Skeletal muscle satellite cell (primary cell): ENCODE measurements around the gene ZBTB32.

Experiments used
- H3K27me3 ChIP-seq: 2 replicates; pipeline ENCODE4 v1.7.0; 2013; ENCODE audit warnings: low read length; ENCODE audit not compliant: control insufficient read depth, insufficient read depth
- H3K36me3 ChIP-seq: 2 replicates; pipeline ENCODE4 v1.7.0; 2013; ENCODE audit warnings: mild to moderate bottlenecking, control low read depth, low read length; ENCODE audit not compliant: insufficient read depth
- H3K4me1 ChIP-seq: 2 replicates; pipeline ENCODE4 v1.7.0; 2013; ENCODE audit warnings: low read length; ENCODE audit not compliant: control insufficient read depth, insufficient read depth
- H3K4me2 ChIP-seq: 2 replicates; pipeline ENCODE4 v1.7.0; 2013; ENCODE audit warnings: mild to moderate bottlenecking, low read length
- H3K4me3 ChIP-seq: 2 replicates; pipeline ENCODE4 v1.7.0; 2013; ENCODE audit warnings: low read length
- H3K9ac ChIP-seq: 2 replicates; pipeline ENCODE4 v1.7.0; 2013; ENCODE audit warnings: mild to moderate bottlenecking, low read depth, low read length, moderate library complexity
- H3K9me3 ChIP-seq: replicated peaks from 2 replicates; pipeline ENCODE4 v1.7.0; 2013; ENCODE audit warnings: mild to moderate bottlenecking, control low read depth, low read length

The ZBTB32 gene

DNA sequence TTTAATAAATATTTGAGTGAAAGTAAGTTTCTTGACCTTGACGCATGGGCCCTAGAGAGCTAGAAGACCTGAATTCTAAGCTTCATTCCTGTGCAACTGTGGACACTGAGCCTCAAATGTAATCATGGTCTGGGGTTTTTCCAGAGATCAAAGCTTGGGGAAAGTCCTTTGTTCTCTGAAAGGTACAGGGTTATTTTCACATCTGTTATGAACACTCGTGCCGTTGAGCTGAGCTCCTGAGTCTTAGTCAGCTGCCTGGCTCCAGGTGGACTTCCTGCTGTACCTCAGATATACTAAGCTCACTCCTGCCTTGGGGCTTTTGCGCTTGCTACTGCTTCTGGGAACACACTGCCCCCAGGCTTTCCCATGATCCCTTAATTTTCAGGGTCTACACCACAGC lies 7.5 kb upstream of the ZBTB32 start:
- no peaks in the 10 kb centered on the region for H3K4me1 ChIP-seq
- H3K4me3 ChIP-seq: no peak overlapping the region
- no peak overlapping the region for H3K9ac ChIP-seq
- H3K27me3 ChIP-seq: peaks cover 2% of the 10 kb centered on the region
- H3K4me2 ChIP-seq: no peak overlapping the region
- no peaks in the 10 kb centered on the region for H3K36me3 ChIP-seq
- H3K9me3 ChIP-seq: no peaks in the 10 kb centered on the region

DNA sequence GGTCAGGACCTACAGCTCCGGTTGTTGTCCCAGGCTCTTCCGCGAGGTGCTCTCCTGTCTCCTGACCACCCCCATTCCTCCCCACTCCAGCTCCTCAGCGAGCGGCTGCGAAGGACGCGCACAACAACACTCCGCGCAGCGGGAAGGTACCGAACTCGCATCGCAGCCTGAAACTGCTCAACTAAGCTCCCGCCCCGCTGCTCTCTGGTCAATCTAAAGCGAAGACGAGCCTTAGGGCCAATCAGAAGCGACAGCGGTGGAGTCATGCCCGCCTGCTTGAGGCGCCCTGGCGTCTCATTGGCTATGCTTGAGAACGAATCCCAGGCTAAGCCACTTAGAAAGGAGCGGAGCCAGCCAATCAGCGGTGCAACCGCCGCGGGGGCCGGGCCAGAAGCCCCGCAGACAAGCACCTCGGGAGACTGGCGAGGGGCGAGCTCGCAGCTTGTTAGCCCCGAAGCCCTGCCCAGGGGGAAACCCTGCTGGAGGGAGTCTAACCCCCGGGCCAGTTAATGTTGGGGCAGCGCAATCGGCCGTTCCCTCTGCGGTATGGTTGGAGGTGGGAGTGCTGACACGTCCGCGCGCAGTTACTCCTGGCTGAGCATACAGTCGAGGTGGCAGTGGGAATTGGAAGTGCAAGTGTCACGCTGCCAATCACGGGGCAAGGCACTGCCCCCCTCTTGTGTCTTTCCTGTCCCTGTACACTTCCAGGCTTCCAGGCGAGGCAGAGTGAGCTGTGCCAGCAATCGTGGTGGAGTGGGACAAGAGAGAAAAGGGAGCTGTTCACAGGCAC lies 1.9 kb upstream of the ZBTB32 start:
- Histone ChIP-seq H3K4me3 (peak overlapping the region; percentile 73), H3K4me2 (peak overlapping the region; percentile 88), H3K4me1 (peaks cover 4% of the 10 kb centered on the region), H3K9me3 (no peaks in the 10 kb centered on the region), H3K36me3 (no peaks in the 10 kb centered on the region), H3K9ac (peak overlapping the region; percentile 12), H3K27me3 (no peaks in the 10 kb centered on the region)

DNA sequence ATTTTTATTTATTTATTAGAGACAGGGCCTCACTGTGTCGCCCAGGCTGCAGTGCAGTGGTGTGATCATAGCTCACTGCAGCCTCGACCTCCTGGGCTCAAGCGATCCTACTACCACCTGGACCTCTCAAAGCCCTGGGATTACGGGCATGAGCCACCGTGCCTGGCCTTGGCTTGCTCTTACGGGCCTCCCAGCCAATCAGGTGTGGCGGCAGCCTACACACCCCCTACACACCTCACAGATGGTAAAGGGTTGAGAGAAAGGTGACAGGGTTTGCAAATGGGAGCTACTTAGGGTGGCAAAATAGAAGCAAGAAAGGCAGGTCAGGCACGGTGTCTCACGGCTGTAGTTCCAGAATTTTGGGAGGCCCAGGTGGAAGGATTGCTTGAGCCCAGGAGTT lies 1.0 kb upstream of the ZBTB32 start:
- H3K27me3 ChIP-seq: peaks cover 4% of the 10 kb centered on the region
- H3K36me3 ChIP-seq: no peaks in the 10 kb centered on the region
- no peaks in the 10 kb centered on the region for H3K9me3 ChIP-seq
- no peak overlapping the region for H3K4me3 ChIP-seq
- H3K4me1 ChIP-seq: peaks cover 4% of the 10 kb centered on the region
- H3K9ac ChIP-seq: no peak overlapping the region
- H3K4me2 ChIP-seq: no peak overlapping the region

DNA sequence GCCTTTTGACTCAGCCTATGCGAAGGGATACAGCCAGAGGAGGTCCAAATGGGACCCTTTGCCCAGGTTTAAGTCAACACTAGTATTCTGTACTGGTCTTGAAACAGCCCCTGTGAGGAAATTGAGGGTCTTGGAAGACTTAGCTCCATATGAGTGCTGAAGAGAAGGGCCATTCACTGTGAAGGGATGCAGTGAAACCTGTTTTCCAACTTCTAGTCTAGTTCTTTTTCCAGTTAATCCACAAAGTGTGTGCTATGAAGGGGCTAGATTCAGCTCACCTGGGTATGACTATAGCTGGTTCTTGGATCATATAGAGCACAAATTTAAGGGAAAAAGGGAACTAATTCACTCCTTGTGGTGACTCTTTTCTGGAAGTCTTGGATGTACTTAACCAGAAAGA lies 4.0 kb downstream of the ZBTB32 start:
- Histone ChIP-seq H3K4me2 (no peak overlapping the region), H3K27me3 (peaks cover 7% of the 10 kb centered on the region), H3K4me3 (no peak overlapping the region), H3K9me3 (no peaks in the 10 kb centered on the region), H3K36me3 (no peaks in the 10 kb centered on the region), H3K9ac (no peak overlapping the region), H3K4me1 (no peaks in the 10 kb centered on the region)

DNA sequence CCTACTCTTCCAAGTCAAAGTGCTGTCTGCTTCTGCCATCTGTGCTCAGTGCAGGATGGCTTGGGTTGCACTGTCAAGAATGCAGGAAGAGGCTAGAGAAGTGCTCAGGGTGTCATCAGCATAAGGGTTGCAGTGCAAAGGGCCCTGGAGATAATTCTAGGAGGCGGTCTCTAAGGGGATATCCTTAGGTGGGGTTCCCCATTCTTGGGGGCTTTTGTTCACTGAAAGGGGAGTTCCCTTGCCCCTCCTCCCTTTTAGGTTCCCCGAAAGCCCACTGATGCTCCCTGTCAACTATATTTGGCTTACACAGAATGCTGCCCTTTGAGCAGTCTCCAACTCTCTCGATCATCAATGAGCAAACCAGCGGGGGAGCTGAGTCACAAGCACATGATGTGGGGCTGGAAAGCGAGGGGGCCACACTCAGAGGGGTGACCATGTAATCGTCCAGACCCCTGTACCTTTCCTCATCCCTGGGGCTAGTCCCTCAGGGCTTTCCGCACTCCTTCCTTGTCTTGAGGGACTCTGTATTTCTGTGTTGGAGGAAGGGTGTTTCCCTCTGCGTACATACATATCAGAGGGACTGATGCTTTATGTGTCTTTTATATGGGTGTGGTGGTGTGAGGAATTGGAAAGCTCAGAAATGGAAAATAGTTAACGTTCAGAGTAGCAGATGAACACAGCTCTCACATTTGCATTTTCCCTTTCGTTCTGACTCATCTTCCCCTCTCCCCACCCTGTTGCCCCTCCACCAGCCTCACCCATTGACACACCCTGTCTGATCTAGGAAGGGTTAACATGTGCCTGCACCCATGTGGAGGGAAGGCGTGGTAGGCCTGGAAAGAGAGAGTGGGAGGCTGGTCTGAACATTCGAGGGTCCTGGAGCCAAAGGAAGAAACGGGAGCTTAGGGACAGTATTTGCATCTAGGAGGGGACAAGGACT lies 6.7 kb downstream of the ZBTB32 start:
- peaks cover 7% of the 10 kb centered on the region for H3K27me3 ChIP-seq
- H3K4me2 ChIP-seq: no peak overlapping the region
- no peak overlapping the region for H3K4me3 ChIP-seq
- no peaks in the 10 kb centered on the region for H3K36me3 ChIP-seq
- peaks cover 7% of the 10 kb centered on the region for H3K4me1 ChIP-seq
- no peak overlapping the region for H3K9ac ChIP-seq
- H3K9me3 ChIP-seq: no peaks in the 10 kb centered on the region

DNA sequence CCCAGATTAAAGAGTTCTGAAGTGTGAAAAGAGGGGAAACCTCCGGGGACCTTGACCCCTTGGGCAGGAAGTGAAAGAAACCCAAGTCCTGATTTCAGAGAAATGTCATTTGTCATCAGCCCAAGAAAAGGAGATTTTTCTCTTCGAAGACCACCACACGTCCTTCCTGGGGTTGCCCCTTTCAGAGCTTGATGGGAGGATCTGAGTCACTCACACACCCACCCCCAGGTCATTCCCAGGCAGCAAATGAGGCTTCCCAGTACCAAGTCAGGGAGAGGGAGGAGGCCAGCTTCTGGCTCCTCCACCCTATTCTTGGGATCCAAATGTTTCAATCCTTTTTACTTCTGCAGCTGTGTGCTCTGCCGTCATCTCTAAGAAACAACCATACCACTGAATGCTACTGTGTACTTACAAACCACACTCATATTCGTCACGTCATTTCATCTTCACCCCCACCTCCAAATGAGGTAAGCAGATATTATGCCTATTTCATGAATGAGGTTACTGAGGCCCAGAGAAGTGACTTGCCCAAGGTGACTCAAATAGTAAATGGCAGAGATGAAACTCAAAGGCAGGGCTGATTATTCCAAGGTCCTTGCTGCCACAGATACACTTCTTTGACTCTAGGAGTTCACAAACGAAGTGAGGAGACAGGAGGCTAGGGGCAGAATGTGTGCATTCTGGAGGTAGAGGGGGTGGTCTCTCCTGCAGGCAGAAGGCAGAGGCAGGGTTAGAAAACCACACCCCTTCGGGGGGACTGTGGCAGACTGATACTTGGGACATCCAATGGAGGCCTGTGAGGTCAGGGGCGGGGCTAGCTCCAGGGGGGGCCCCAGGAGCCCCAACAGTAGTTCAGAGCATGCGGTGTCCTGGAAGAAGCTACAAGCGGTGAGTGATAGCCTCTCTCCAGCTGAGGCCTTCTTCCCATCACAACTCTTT lies 8.5 kb downstream of the ZBTB32 start:
- peaks cover 13% of the 10 kb centered on the region for H3K4me1 ChIP-seq

DNA sequence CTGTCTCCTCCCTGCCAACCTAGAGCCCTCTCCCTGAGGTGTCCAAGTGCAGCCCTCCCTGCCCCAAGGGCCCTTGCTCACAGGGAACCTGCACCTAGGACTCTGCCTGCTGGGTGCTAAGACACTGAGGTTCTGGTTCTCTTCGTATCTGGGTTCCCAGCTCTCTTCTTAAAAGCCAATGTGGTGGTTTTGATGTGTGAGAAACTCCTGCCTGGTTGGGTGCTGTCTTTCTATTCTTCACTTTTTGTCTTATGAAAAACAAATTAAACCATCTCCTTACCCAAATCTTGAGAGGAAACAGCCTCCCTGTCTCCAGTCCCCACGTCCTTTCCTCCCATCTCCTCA lies 9.1 kb downstream of the ZBTB32 start:
- Histone ChIP-seq H3K9ac (no peak overlapping the region), H3K9me3 (no peaks in the 10 kb centered on the region), H3K4me3 (no peak overlapping the region), H3K4me2 (no peak overlapping the region), H3K27me3 (peaks cover under 1% of the 10 kb centered on the region), H3K36me3 (no peaks in the 10 kb centered on the region), H3K4me1 (peaks cover 13% of the 10 kb centered on the region)

More for the DNA sequence above, 8.5 kb downstream of the ZBTB32 start:
- no peak overlapping the region for H3K4me2 ChIP-seq
- H3K27me3 ChIP-seq: peaks cover 7% of the 10 kb centered on the region
- H3K36me3 ChIP-seq: no peaks in the 10 kb centered on the region
- H3K9me3 ChIP-seq: no peaks in the 10 kb centered on the region
- H3K9ac ChIP-seq: no peak overlapping the region
- no peak overlapping the region for H3K4me3 ChIP-seq

DNA sequence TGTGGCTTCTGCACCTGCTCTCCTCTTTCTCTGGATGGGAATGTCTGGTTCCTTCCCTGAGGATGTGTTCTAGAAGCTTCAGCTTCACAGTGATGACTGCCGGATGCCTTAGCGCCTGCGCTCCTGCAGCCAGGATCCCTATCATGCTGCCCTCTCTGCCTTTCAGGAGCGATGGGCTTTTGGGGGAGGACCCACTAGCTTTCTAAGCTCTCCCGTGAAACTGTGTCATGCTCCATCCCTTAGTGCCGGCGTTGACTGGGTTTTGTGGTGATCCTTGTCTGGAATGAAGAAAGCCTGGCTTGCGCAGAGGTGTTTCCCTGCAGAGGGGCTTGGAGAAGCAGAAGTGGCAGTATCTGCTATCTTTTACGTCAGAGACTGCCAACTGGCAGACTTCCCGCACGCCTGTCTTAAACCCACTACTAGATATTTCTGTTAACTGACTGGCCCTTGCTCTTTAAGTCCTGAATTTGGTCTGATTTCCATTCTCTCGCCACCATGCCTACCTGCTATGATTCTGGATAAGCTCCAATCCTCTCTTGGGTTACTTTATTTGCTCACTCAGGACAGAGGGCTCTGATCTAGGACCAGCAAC lies 9.6 kb downstream of the ZBTB32 start:
- H3K4me2 ChIP-seq: no peak overlapping the region
- no peaks in the 10 kb centered on the region for H3K9me3 ChIP-seq
- H3K4me1 ChIP-seq: peaks cover 17% of the 10 kb centered on the region
- no peak overlapping the region for H3K9ac ChIP-seq
- H3K4me3 ChIP-seq: no peak overlapping the region
- no peaks in the 10 kb centered on the region for H3K36me3 ChIP-seq
- no peaks in the 10 kb centered on the region for H3K27me3 ChIP-seq

DNA sequence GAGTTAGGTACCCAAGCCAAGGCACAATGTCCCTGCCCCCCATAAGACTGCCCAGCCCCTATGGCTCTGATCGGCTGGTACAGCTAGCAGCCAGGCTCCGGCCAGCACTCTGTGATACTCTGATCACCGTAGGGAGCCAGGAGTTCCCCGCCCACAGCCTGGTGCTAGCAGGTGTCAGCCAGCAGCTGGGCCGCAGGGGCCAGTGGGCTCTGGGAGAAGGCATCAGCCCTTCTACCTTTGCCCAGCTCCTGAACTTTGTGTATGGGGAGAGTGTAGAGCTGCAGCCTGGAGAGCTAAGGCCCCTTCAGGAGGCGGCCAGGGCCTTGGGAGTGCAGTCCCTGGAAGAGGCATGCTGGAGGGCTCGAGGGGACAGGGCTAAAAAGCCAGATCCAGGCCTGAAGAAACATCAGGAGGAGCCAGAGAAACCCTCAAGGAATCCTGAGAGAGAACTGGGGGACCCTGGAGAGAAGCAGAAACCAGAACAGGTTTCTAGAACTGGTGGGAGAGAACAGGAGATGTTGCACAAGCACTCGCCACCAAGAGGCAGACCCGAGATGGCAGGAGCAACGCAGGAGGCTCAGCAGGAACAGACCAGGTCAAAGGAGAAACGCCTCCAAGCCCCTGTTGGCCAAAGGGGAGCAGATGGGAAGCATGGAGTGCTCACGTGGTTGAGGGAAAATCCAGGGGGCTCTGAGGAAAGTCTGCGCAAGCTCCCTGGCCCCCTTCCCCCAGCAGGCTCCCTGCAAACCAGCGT lies 10.4 kb downstream of the ZBTB32 start:
- H3K36me3 ChIP-seq: peaks cover 1% of the 10 kb centered on the region
- H3K4me2 ChIP-seq: no peak overlapping the region
- no peak overlapping the region for H3K9ac ChIP-seq
- no peaks in the 10 kb centered on the region for H3K27me3 ChIP-seq
- H3K9me3 ChIP-seq: no peaks in the 10 kb centered on the region
- H3K4me1 ChIP-seq: peaks cover 23% of the 10 kb centered on the region
- no peak overlapping the region for H3K4me3 ChIP-seq

DNA sequence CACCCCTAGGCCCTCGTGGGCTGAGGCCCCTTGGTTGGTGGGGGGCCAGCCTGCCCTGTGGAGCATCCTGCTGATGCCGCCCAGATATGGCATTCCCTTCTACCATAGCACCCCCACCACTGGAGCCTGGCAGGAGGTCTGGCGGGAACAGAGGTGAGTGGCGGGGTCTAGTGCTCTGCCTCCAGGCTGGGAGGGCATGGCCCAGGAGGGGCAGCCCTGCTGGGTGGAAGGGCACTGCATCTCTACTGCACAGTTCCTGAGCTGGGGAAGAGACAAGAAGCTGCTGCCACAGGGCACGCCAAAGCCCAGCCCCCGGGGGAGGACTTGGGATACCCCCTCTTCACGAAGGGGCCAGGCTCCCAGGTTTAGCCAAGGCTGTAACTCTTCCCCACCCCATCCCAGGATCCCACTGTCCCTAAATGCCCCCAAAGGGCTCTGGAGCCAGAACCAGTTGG lies 11.0 kb downstream of the ZBTB32 start:
- peak overlapping the region; percentile 86 for H3K9ac ChIP-seq
- peaks cover 6% of the 10 kb centered on the region for H3K36me3 ChIP-seq
- H3K4me2 ChIP-seq: peak overlapping the region; percentile 99
- H3K9me3 ChIP-seq: no peaks in the 10 kb centered on the region
- H3K4me3 ChIP-seq: no peak overlapping the region
- H3K4me1 ChIP-seq: peaks cover 23% of the 10 kb centered on the region
- no peaks in the 10 kb centered on the region for H3K27me3 ChIP-seq
